HEK293 (cell line): ENCODE measurements around the gene TUT1.
A peak's percentile ranks its signal among the peaks of the same experiment; 100 is the strongest.

Source experiments
- CTCF ChIA-PET: fragments of 350-600 bp; formaldehyde crosslinking; extraction: SDS; loops from one replicate; lab custom pipeline; 2021; ENCODE audit warnings: antibody characterized with exemption; lab: Yijun Ruan, JAX
- POLR2A ChIA-PET: fragments of 300-600 bp; formaldehyde crosslinking; extraction: SDS; loops from one replicate; lab custom pipeline; 2020; ENCODE audit warnings: antibody characterized with exemption, inconsistent platforms; lab: Yijun Ruan, JAX
- H3K27ac ChIP-seq: fragments of 200-500 bp; sonication (Bioruptor generic); 2 replicates; pipeline ENCODE4 v1.5.1; 2014; ENCODE audit warnings: low read depth, low read length, control low read depth, inconsistent platforms; ENCODE audit errors: extremely low read depth
- H3K36me3 ChIP-seq, 2 experiments: fragments of 200-500 bp in 1 of 2; sonication (Bioruptor generic) in 1 of 2; 1 replicate in 1 of 2; 2 replicates in 1 of 2; pipeline ENCODE4 v1.5.1; 2014 to 2017; ENCODE audit warnings: inconsistent platforms in 2 of 2, low read length in 2 of 2; ENCODE audit not compliant: control insufficient read depth in 2 of 2, insufficient read depth in 1 of 2
- H3K4me1 ChIP-seq: fragments of 200-500 bp; sonication (Bioruptor generic); 2 replicates; pipeline ENCODE4 v1.5.1; 2014; ENCODE audit warnings: mild to moderate bottlenecking, low read length, inconsistent platforms; ENCODE audit not compliant: control insufficient read depth, insufficient read depth
- H3K4me3 ChIP-seq: 2 replicates; pipeline ENCODE4 v1.5.1; 2011; ENCODE audit warnings: low read depth, mild to moderate bottlenecking, control low read depth, low read length, moderate library complexity
- H3K9me3 ChIP-seq: fragments of 200-500 bp; sonication (Bioruptor generic); 2 replicates; pipeline ENCODE4 v1.5.1; 2014; ENCODE audit warnings: low read depth, low read length, inconsistent platforms; ENCODE audit not compliant: control insufficient read depth, insufficient read depth
- ATF2 ChIP-seq: fragments of 450-650 bp; formaldehyde crosslinking; IDR thresholded peaks from 2 replicates; pipeline ENCODE4 v1.5.1; 2016; ENCODE audit warnings: missing biosample characterization, missing genetic modification characterization, low read depth
- BCL11B ChIP-seq: fragments of 450-650 bp; formaldehyde crosslinking; IDR thresholded peaks from 2 replicates; pipeline ENCODE4 v1.5.1; 2016; ENCODE audit warnings: low read depth, missing biosample characterization, missing genetic modification characterization
- EGR2 ChIP-seq: fragments of 450-650 bp; formaldehyde crosslinking; IDR thresholded peaks from 2 replicates; pipeline ENCODE4 v1.5.1; 2016; ENCODE audit warnings: low read depth, missing biosample characterization, missing genetic modification characterization
- FEZF1 ChIP-seq: fragments of 450-650 bp; formaldehyde crosslinking; IDR thresholded peaks from 2 replicates; pipeline ENCODE4 v1.5.1; 2016; ENCODE audit warnings: missing biosample characterization, missing genetic modification characterization
- HIC1 ChIP-seq: fragments of 450-650 bp; formaldehyde crosslinking; IDR thresholded peaks from 2 replicates; pipeline ENCODE4 v1.5.1; 2016; ENCODE audit warnings: missing biosample characterization, missing genetic modification characterization
- IKZF3 ChIP-seq: fragments of 450-650 bp; IDR thresholded peaks from 2 replicates; pipeline ENCODE4 v1.5.0; 2018; ENCODE audit warnings: missing biosample characterization, mild to moderate bottlenecking, missing genetic modification characterization, moderate library complexity
- PRDM4 ChIP-seq: fragments of 450-650 bp; formaldehyde crosslinking; IDR thresholded peaks from 2 replicates; pipeline ENCODE4 v1.5.1; 2017; ENCODE audit warnings: missing biosample characterization, missing genetic modification characterization
- YY1 ChIP-seq: fragments of 450-650 bp; formaldehyde crosslinking; IDR thresholded peaks from 2 replicates; pipeline ENCODE4 v1.5.1; 2018; ENCODE audit warnings: missing biosample characterization, missing genetic modification characterization
- ZBTB44 ChIP-seq: fragments of 450-650 bp; IDR thresholded peaks from 2 replicates; pipeline ENCODE4 v1.5.1; 2018; ENCODE audit warnings: missing biosample characterization, mild to moderate bottlenecking, missing genetic modification characterization
- ZBTB48 ChIP-seq: fragments of 450-650 bp; formaldehyde crosslinking; IDR thresholded peaks from 2 replicates; pipeline ENCODE4 v1.5.1; 2016; ENCODE audit warnings: missing biosample characterization, missing genetic modification characterization
- ZBTB6 ChIP-seq: fragments of 450-650 bp; formaldehyde crosslinking; IDR thresholded peaks from 2 replicates; pipeline ENCODE4 v1.5.1; 2017; ENCODE audit warnings: missing biosample characterization, missing genetic modification characterization
- ZBTB8A ChIP-seq: fragments of 450-650 bp; formaldehyde crosslinking; IDR thresholded peaks from 2 replicates; pipeline ENCODE4 v1.5.1; 2016; ENCODE audit warnings: missing biosample characterization, missing genetic modification characterization
- ZFHX2 ChIP-seq: fragments of 450-650 bp; formaldehyde crosslinking; conservative IDR thresholded peaks from 2 replicates; pipeline ENCODE4 v1.5.1; 2016; ENCODE audit warnings: missing biosample characterization, missing genetic modification characterization
- ZNF146 ChIP-seq: fragments of 450-650 bp; formaldehyde crosslinking; IDR thresholded peaks from 2 replicates; pipeline ENCODE4 v1.5.1; 2016; ENCODE audit warnings: missing biosample characterization, missing genetic modification characterization
- ZNF155 ChIP-seq: fragments of 450-650 bp; formaldehyde crosslinking; IDR thresholded peaks from 2 replicates; pipeline ENCODE4 v1.5.1; 2016; ENCODE audit warnings: missing biosample characterization, missing genetic modification characterization
- ZNF350 ChIP-seq: fragments of 450-650 bp; formaldehyde crosslinking; IDR thresholded peaks from 2 replicates; pipeline ENCODE4 v1.5.0; 2017; ENCODE audit warnings: missing biosample characterization, mild to moderate bottlenecking, missing genetic modification characterization
- ZNF366 ChIP-seq: fragments of 450-650 bp; formaldehyde crosslinking; conservative IDR thresholded peaks from 2 replicates; pipeline ENCODE4 v1.5.1; 2016; ENCODE audit warnings: missing biosample characterization, missing genetic modification characterization
- ZNF449 ChIP-seq: fragments of 450-650 bp; formaldehyde crosslinking; IDR thresholded peaks from 2 replicates; pipeline ENCODE4 v1.5.1; 2017; ENCODE audit warnings: missing biosample characterization, mild to moderate bottlenecking, missing genetic modification characterization, moderate library complexity
- ZNF544 ChIP-seq: fragments of 450-650 bp; formaldehyde crosslinking; IDR thresholded peaks from 2 replicates; pipeline ENCODE4 v1.5.0; 2017; ENCODE audit warnings: missing biosample characterization, missing genetic modification characterization
- ZNF549 ChIP-seq: fragments of 450-650 bp; IDR thresholded peaks from 2 replicates; pipeline ENCODE4 v1.5.1; 2018; ENCODE audit warnings: missing biosample characterization, missing genetic modification characterization, mild to moderate bottlenecking, inconsistent platforms, moderate library complexity
- ZNF600 ChIP-seq: fragments of 450-650 bp; formaldehyde crosslinking; IDR thresholded peaks from 2 replicates; pipeline ENCODE4 v1.5.1; 2016; ENCODE audit warnings: missing biosample characterization, missing genetic modification characterization
- ZNF621 ChIP-seq: fragments of 450-650 bp; formaldehyde crosslinking; IDR thresholded peaks from 2 replicates; pipeline ENCODE4 v1.5.1; 2017; ENCODE audit warnings: missing biosample characterization, missing genetic modification characterization
- ZNF76 ChIP-seq: fragments of 450-650 bp; formaldehyde crosslinking; IDR thresholded peaks from 2 replicates; pipeline ENCODE4; 2016; ENCODE audit warnings: low read depth, missing biosample characterization, missing genetic modification characterization, borderline replicate concordance

Gene TUT1

GRCh38 chr11:62556875-62557631 lies 34.3 kb downstream of the TUT1 start:
- Histone ChIP-seq H3K27ac (peak overlapping the region; percentile 53; the same call in 1 of the 2 replicates), H3K4me3 (no peak overlapping the region), H3K36me3 (peaks cover 9 to 54% of the 10 kb centered on the region in 2 experiments; a peak in 2 of 3 replicates), H3K4me1 (peaks cover 6% of the 10 kb centered on the region; the same call in 1 of the 2 replicates), H3K9me3 (no peaks in the 10 kb centered on the region)
- no peak for TF ChIP-seq ZBTB6
- 0 out of 2 replicates have a peak, but pooled peaks have one; percentile 11 for TF ChIP-seq ZBTB8A (tag by site-specific recombination)
- no peak for TF ChIP-seq ZNF76 (tag by site-specific recombination)
- no peak for TF ChIP-seq ZFHX2 (tag by site-specific recombination)
- TF ChIP-seq ZNF621 (tag by site-specific recombination), result no peak
- 0 out of 2 replicates have a peak, but pooled peaks have one; percentile 13 for TF ChIP-seq FEZF1 (tag by site-specific recombination)
- TF ChIP-seq ZNF600 (tag by site-specific recombination), result peak; percentile 20; the same call in 1 of the 2 replicates
- no peak for TF ChIP-seq ZNF146 (tag by site-specific recombination)
- no peak for TF ChIP-seq PRDM4 (tag by site-specific recombination)
- TF ChIP-seq ZNF350, result no peak
- TF ChIP-seq ZNF544 (tag by site-specific recombination), result no peak
- no peak for TF ChIP-seq ZNF449 (tag by site-specific recombination)
- 0 out of 2 replicates have a peak, but pooled peaks have one; percentile 0 for TF ChIP-seq ZNF366 (tag by site-specific recombination)
- no peak for TF ChIP-seq ZBTB48
- no peak for TF ChIP-seq EGR2 (tag by site-specific recombination)
- TF ChIP-seq YY1 (tag by site-specific recombination), result no peak
- no peak for TF ChIP-seq ATF2 (tag by site-specific recombination)
- TF ChIP-seq ZBTB44 (tag by site-specific recombination), result 0 out of 2 replicates have a peak, but pooled peaks have one; percentile 53
- no peak for TF ChIP-seq HIC1 (tag by site-specific recombination)
- TF ChIP-seq ZNF155 (tag by site-specific recombination), result no peak
- 0 out of 2 replicates have a peak, but pooled peaks have one; percentile 7 for TF ChIP-seq IKZF3
- TF ChIP-seq BCL11B (tag by site-specific recombination), result no peak
- TF ChIP-seq ZNF549 (tag by site-specific recombination), result no peak
- ChIA-PET POLR2A (interaction anchor here (0.6 to 5.7 kb wide), 10 partner anchors 9 to 330 kb away, joined by 3 to 53 read pairs (median 6); partner anchors contain the start of genes AHNAK, EEF1G and TUT1), CTCF (interaction anchor here (0.6 to 5.2 kb wide), 7 partner anchors 13 to 179 kb away, joined by 3 to 80 read pairs (median 4); no protein-coding TSS in a partner anchor)
